Peyer's patch (tissue), 4 donors: ENCODE measurements around the gene PDCD1LG2. TPM values are rescaled to one million over a fixed set of nuclear protein-coding genes. Genes with fewer than 3 reads are reported as not detected.
A peak's percentile ranks its signal among the peaks of the same experiment; 100 is the strongest.

Source experiments
- DNase-seq, 3 donors: peaks; one replicate each; pipeline ENCODE4 v3.0.0-alpha.2; 2017 to 2019
- H3K27ac ChIP-seq, 4 donors: fragments of 200-600 bp; sonication (generic); one replicate each; pipeline ENCODE4 v1.5.1; 2016 to 2019
- H3K27me3 ChIP-seq, 2 donors: fragments of 200-600 bp; sonication (generic); one replicate each; pipeline ENCODE4 v1.5.1; 2019
- H3K36me3 ChIP-seq, 3 donors: fragments of 200-600 bp; sonication (generic); one replicate each; pipeline ENCODE4 v1.5.1; 2016 to 2019
- H3K4me1 ChIP-seq, 4 donors: fragments of 200-600 bp; sonication (generic); one replicate each; pipeline ENCODE4 v1.5.1; 2016 to 2019
- H3K4me3 ChIP-seq, 4 donors: fragments of 200-600 bp; sonication (generic); 1 replicate in 3 of 4; 2 replicates in 1 of 4; pipeline ENCODE4 v1.5.1; 2016 to 2019; ENCODE audit warnings: mild to moderate bottlenecking in 1 of 4
- H3K9me3 ChIP-seq, 4 donors: fragments of 200-600 bp; sonication (generic); one replicate each; pipeline ENCODE4 v1.5.1; 2016 to 2019; ENCODE audit warnings: mild to moderate bottlenecking in 1 of 4
- POLR2A ChIP-seq, 2 donors: fragments of 450-650 bp; IDR thresholded peaks; one replicate each; pipeline ENCODE4 v1.5.1; 2017; ENCODE audit warnings: antibody characterized with exemption in 2 of 2, mild to moderate bottlenecking in 2 of 2, moderate library complexity in 2 of 2
- total RNA-seq, 4 donors: library from RNA; depleted of rRNA; stranded (reverse); fragments of >200 nt; gene quantifications; one replicate each; pipeline ENCODE4 v1.1.0, GENCODE V29; 2016
- TF ChIP-seq, protein P1 (sequence below), 6 experiments: fragments of 450-650 bp in 4 of 6; fragments of 200-600 bp in 2 of 6; sonication (generic) in 1 of 6; IDR thresholded peaks; one replicate each; pipeline ENCODE4 v1.5.1; 2017 to 2019; ENCODE audit warnings: antibody characterized with exemption in 6 of 6, mild to moderate bottlenecking in 3 of 6, moderate library complexity in 1 of 6

The PDCD1LG2 gene
- total RNA-seq, 4 donors from 2014 or later: 0.40 TPM; not detected in 3

DNA sequence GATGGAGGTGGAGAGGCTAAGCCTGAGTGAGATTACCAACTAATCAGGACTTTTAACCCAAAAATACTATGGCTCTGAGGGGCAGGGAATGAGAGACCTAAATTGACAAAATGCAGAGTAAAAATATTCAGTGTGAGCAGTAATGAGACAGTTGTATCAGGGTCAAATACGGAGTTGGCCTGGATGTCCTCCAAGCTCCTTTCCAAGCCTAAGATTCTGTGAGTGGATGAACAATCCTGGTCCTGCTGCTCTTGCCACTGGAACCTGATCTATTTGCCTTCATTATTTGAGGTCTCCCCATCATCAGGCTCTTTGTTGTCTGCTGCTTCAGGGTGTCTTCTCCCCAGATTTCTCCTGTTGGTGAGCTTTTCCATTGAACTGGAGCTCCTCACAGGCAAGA is 1.1 kb downstream of the PDCD1LG2 start:
- no peaks in the 10 kb centered on the region for H3K27me3 ChIP-seq
- no peaks in the 10 kb centered on the region for H3K4me1 ChIP-seq
- H3K36me3 ChIP-seq: no peaks in the 10 kb centered on the region
- no peak overlapping the region for H3K4me3 ChIP-seq
- DNase-seq: no peak
- peak overlapping the region in 1 of 4 donors; percentile 64 for H3K27ac ChIP-seq
- no peaks in the 10 kb centered on the region for H3K9me3 ChIP-seq
- no peak for TF ChIP-seq POLR2A (IDR thresholded peaks at IDR 0.05)
- TF ChIP-seq, protein P1, sequence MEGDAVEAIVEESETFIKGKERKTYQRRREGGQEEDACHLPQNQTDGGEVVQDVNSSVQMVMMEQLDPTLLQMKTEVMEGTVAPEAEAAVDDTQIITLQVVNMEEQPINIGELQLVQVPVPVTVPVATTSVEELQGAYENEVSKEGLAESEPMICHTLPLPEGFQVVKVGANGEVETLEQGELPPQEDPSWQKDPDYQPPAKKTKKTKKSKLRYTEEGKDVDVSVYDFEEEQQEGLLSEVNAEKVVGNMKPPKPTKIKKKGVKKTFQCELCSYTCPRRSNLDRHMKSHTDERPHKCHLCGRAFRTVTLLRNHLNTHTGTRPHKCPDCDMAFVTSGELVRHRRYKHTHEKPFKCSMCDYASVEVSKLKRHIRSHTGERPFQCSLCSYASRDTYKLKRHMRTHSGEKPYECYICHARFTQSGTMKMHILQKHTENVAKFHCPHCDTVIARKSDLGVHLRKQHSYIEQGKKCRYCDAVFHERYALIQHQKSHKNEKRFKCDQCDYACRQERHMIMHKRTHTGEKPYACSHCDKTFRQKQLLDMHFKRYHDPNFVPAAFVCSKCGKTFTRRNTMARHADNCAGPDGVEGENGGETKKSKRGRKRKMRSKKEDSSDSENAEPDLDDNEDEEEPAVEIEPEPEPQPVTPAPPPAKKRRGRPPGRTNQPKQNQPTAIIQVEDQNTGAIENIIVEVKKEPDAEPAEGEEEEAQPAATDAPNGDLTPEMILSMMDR (IDR thresholded peaks at IDR 0.05): no peak

GRCh38 chr9:5511935-5512580 is 1.7 kb downstream of the PDCD1LG2 start:
- Histone ChIP-seq H3K27me3 (no peaks in the 10 kb centered on the region), H3K36me3 (no peaks in the 10 kb centered on the region), H3K4me1 (no peaks in the 10 kb centered on the region), H3K9me3 (no peaks in the 10 kb centered on the region), H3K4me3 (no peak overlapping the region), H3K27ac (no peak overlapping the region)
- no peak for DNase-seq
- TF ChIP-seq, protein P1 (IDR thresholded peaks at IDR 0.05): no peak
- no peak for TF ChIP-seq POLR2A (IDR thresholded peaks at IDR 0.05)

- no peaks in the 10 kb centered on the region for H3K36me3 ChIP-seq
- DNase-seq: no peak
- H3K9me3 ChIP-seq: no peaks in the 10 kb centered on the region
- H3K27me3 ChIP-seq: no peaks in the 10 kb centered on the region
- no peak overlapping the region for H3K27ac ChIP-seq
- no peak overlapping the region for H3K4me3 ChIP-seq
- H3K4me1 ChIP-seq: no peaks in the 10 kb centered on the region
- TF ChIP-seq POLR2A (IDR thresholded peaks at IDR 0.05): no peak
- TF ChIP-seq, protein P1 (IDR thresholded peaks at IDR 0.05): no peak
Measured at GRCh38 chr9:5512658-5513452, 2.5 kb downstream of the PDCD1LG2 start.

DNA sequence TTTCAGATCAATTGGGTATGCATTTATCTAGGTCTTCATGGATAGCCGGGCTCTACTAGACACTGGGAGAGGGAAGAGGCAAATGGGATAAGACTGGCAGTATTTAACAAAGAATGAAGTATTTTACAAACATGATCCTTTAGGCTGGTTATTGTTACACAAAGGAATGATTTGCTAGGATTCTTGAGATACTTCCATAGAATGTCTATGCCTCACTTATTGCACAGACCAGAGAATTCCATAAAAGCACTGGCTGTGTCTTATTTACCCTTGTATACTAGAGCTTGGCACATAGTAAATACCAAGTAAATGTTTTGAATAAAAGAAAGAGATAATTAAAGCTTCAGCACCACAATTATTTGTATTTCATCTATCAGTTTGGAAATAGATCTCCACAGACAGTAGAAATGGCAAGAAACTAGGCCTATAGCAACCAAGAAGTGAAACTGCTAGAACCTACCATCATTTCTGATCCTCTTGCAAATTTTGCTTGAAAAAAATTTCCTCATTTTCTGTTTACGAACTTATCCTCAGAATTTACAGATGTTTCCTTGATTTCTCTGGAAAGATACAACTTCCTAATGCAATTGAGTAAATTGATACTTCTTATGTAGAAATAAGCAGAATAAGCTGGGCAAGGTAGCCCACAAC is 3.8 kb downstream of the PDCD1LG2 start:
- TF ChIP-seq POLR2A (IDR thresholded peaks at IDR 0.05): no peak
- TF ChIP-seq, protein P1 (IDR thresholded peaks at IDR 0.05): no peak
- no peak for DNase-seq
- Histone ChIP-seq H3K36me3 (no peaks in the 10 kb centered on the region), H3K4me3 (no peak overlapping the region), H3K27me3 (no peaks in the 10 kb centered on the region), H3K27ac (peak overlapping the region in 1 of 4 donors; percentile 19), H3K4me1 (no peaks in the 10 kb centered on the region), H3K9me3 (no peaks in the 10 kb centered on the region)

- Histone ChIP-seq H3K36me3 (no peaks in the 10 kb centered on the region), H3K4me3 (no peak overlapping the region), H3K9me3 (no peaks in the 10 kb centered on the region), H3K27me3 (no peaks in the 10 kb centered on the region), H3K4me1 (no peaks in the 10 kb centered on the region), H3K27ac (no peak overlapping the region)
- DNase-seq: no peak
- TF ChIP-seq, protein P1 (IDR thresholded peaks at IDR 0.05): no peak
- no peak for TF ChIP-seq POLR2A (IDR thresholded peaks at IDR 0.05)
Measured at GRCh38 chr9:5514617-5515260, 4.4 kb downstream of the PDCD1LG2 start.
